Hematopoietic multipotent progenitor cell (in vitro differentiated cells): ENCODE data around the gene LRRFIP1. TPM values are rescaled to one million over a fixed set of nuclear protein-coding genes. Genes with fewer than 3 reads are reported as not detected.

Experiments used
- DNase-seq, 3 donors: peaks; one replicate each; pipeline ENCODE4 v3.0.0-alpha.2; 2011 to 2015; ENCODE audit warnings: low read depth in 2 of 3, low spot score in 2 of 3
- total RNA-seq: library from RNA; depleted of rRNA; stranded (reverse); fragments of >200 nt; gene quantifications from one replicate; pipeline ENCODE4 v1.2.3, GENCODE V29; 2012

Gene LRRFIP1
- total RNA-seq, 1 donor = 65.2 TPM

DNA sequence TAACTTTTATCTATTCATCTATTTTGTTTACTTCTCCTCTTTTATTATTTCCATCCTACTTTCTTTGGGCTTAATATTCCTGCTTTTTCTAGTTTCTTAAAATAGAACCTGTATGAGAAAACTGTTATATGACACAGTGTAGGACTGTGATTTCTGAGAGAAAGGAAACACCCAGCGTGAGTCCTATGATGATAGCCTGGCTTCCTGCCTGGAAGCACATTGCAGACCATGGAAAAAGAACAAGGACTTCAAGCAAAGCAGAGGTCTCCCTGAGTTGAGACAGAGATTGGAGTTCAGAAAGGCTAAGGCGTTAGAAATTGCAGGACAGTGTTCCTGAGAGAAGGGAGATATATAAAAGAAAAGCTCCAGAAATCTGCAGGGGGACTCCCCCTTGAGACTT is 178.9 kb downstream of the LRRFIP1 start:
- no peak for DNase-seq

DNA sequence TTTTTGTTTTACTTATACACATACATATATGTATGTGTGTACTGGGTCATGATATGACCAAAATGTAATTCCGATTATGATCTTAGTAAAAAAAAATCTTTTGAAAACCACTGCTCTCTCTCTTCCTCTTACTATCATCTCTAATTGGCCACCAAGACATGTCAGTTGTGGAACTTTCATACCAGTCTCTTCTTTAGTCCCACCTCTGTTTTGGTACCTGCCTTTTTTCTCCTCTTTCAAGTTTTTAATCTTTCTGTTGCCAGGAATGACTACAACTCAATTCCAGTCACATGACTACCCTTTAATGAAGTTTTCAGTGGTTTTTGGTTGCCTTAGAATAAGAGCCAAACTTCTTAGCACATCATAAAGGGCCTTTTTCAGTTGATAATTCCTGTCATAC is 188.2 kb downstream of the LRRFIP1 start:
- no peak for DNase-seq

DNA sequence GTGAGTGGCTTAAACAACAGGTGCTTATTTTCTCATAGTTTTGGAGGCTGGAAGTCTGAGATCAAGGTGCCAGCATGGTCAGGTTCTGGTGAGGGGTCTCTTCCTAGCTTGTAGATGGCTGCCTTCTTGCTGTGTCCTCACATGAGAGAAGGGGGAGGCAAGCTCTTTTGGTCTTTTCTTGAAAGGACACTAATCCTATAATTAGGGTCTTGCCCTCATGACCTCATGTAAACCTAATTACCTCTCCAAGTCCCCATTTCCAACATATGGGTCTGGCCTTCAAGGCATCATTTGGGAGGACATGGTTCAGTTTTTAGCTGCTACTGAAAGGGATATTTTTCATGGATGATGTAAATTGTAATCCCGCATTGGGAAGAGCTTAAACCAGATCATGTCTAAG is 189.1 kb downstream of the LRRFIP1 start:
- DNase-seq = no peak

DNA sequence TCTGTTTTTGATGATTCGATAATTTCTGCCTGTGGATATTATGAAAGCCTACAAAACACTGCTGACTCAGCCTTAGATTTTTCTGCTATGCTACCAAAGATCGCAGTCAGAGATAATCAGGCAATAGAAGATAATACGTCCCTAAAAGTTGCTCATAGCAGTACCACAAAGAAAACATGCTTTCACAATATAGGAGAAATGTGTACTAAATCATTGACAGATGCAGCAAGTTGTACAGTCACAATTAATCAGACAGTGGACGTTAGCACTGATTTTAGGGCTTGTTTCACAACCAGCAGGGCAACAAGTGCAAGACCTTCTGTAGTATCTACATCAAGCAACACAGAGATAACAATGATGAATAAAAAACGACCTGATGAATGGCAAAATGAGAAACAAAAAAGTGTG is 190.7 kb downstream of the LRRFIP1 start:
- peak in 1 of 3 donors; percentile 6 for DNase-seq

DNA sequence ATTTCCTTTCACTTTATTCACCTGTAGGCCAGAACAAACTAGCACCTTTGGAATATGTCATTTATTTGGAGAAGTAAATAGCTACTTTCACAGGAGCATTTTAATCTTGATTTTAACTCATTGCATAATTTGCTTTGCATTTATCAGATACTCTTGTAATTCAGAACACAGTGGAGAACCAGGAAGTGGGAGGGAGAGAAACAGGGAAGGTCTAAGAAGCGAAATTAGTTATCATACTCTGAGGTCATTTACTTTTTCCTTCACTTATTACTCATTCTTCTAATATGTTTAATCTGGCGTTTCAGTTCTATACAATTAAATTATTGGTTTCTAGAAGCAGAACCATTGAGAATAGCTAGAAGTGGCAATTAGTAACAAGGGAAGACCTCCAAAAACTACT is 191.8 kb downstream of the LRRFIP1 start:
- no peak for DNase-seq

DNA sequence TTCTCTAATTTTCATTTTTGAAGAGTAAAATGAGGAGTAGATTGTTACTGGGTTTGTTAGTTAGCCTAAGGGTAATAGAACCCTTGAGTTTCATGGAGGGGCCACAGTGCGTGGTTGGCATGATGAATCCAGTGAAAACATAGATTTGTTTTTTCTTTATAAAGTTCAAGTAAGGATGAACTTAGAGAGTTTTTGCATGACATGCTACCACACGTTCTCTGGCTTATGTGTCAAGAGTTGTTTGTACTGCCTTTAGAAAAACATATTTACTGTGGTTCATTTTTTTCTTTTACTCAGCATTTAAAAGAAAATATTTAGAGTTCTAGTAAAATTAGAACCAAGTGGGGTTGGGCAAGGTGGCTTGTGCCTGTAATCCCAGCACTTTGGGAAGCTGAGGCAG is 193.0 kb downstream of the LRRFIP1 start:
- DNase-seq = no peak

DNA sequence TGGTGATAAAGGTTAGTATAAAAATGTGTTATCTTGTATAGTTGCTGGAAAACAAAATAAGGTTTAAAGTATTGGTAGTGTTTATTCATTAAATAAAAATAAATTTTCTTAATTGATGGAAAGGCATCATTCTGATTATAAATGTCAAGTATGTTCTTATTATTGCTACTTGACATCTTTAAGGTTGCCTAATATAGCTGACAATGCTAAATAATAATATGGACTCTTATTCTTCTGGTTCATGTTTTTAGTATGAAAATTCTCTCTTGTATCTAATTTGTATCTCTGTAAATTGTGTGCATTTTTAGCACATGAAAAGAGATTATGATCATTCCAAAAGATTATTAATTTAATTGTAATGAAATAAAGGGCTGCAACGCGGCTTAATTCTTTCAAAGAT is 196.2 kb downstream of the LRRFIP1 start:
- no peak for DNase-seq

DNA sequence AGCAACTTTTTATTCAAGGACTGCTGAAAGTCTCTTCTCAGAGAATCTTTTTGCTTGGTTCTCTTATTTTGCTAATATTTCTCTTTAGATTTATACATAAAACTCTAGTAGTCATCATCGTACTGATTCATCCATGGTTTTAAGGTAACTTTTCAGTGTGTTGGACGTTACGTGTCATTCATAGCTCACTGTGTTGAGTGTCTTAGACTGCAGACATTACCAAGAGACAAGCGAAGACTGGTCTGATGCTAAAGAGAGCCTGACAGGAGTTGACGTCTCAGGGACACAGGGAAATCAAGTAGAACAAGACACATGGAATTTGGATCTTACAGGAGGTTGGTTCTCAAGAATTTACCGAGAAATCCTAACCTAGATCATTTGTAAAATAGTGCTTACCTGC is 196.7 kb downstream of the LRRFIP1 start:
- DNase-seq = no peak

DNA sequence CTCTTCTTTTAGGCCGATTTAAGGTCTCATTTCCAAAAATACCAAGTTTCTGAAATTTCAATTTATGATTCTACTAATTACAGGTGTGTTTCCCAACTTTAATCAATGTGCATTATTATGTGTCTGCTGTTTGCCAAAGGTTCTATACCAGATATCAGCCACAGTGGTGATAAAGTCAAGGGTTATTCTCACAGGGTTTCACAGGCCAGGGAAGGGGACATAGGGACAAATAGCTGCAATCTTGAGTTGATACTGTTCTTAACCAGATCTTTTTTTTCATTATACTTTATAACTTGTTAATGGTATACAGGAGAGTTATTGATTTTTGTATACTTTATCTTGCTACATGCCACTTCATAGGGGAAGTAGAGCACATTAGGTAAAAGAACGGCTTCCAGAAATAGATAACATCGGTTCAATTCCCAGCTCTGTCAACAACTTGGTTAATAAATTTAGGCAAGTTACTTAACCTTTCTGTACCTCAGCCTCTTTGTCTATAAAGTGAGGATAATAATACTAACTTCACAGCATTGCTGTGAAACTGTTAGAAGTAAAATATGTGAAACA is 200.1 kb downstream of the LRRFIP1 start:
- DNase-seq = no peak

Other genes starting within 250 kb of the LRRFIP1 start
- 0.54 TPM for gene COL6A3, start 213.4 kb upstream of the LRRFIP1 start, total RNA-seq
- 0.54 TPM for gene MLPH, start 140.3 kb upstream of the LRRFIP1 start, total RNA-seq
- not detected for gene PRLH, start 61.0 kb upstream of the LRRFIP1 start, total RNA-seq
- gene RAB17, start 36.9 kb upstream of the LRRFIP1 start, total RNA-seq = not detected
- gene RBM44, start 171.2 kb downstream of the LRRFIP1 start, total RNA-seq = 0.27 TPM
- gene RAMP1, start 232.0 kb downstream of the LRRFIP1 start, total RNA-seq = 1.6 TPM